Measurements from ENCODE around the gene MTREX.

GRCh38 chr5:55454282-55454681 is 146.5 kb downstream of the MTREX start:
- TF ChIP-seq TCF12 (IDR thresholded peaks at IDR 0.05; ENCODE audit: low read depth, low read length): no peak
- TF ChIP-seq POLR2AphosphoS5 (IDR thresholded peaks at IDR 0.05; ENCODE audit: low read depth, low read length): no peak
- no peak for TF ChIP-seq JUND (IDR thresholded peaks at IDR 0.05; ENCODE audit: low read length)
- TF ChIP-seq ATF3 (IDR thresholded peaks at IDR 0.05; ENCODE audit: insufficient read depth, low read depth, low read length): no peak
- no peak for TF ChIP-seq CTCF (IDR thresholded peaks at IDR 0.05; ENCODE audit: control extremely low read depth in 1 of 3, insufficient read depth in 1 of 3, low read depth in 1 of 3, low read length in 3 of 3)
- no peak for TF ChIP-seq CEBPB (IDR thresholded peaks at IDR 0.05; ENCODE audit: low read depth, low read length)
- no peak for TF ChIP-seq JUN (IDR thresholded peaks at IDR 0.05; ENCODE audit: low read depth, low read length)
- TF ChIP-seq TAF1 (IDR thresholded peaks at IDR 0.05; ENCODE audit: low read depth, low read length): no peak
